Mucosa of descending colon (tissue), 3 donors: Measurements from ENCODE around the gene MAPRE3. TPM values are rescaled to one million over a fixed set of nuclear protein-coding genes. Genes with fewer than 3 reads are reported as not detected.

Source experiments
- ATAC-seq: fragments of 200-7000 bp; cut with Tn5 transposase; one replicate; pipeline ENCODE4 v1.9.1; 2020; ENCODE audit warnings: mild to moderate bottlenecking, moderate library complexity
- DNase-seq, 3 donors: peaks; one replicate each; pipeline ENCODE4 v3.0.0-alpha.2; 2020
- H3K36me3 ChIP-seq: fragments of 200-600 bp; one replicate; pipeline ENCODE4 v1.8.0; 2021; ENCODE audit warnings: low read depth, mild to moderate bottlenecking
- H3K4me1 ChIP-seq: fragments of 200-600 bp; one replicate; pipeline ENCODE4 v1.8.0; 2021; ENCODE audit warnings: low read depth, mild to moderate bottlenecking
- H3K4me3 ChIP-seq: fragments of 200-600 bp; one replicate; pipeline ENCODE4 v1.8.0; 2021; ENCODE audit warnings: mild to moderate bottlenecking
- H3K9me3 ChIP-seq: fragments of 200-600 bp; one replicate; pipeline ENCODE4 v1.8.0; 2021; ENCODE audit warnings: mild to moderate bottlenecking
- CTCF ChIP-seq: fragments of 200-600 bp; IDR thresholded peaks from one replicate; pipeline ENCODE4 v1.8.0; 2022; ENCODE audit warnings: antibody characterized with exemption, mild to moderate bottlenecking
- intact Hi-C, 2 donors: fragments of 100-400 bp; cut with DNase I in 1 of 2; cut with micrococcal nuclease in 1 of 2; formaldehyde crosslinking; loops; one replicate each; pipeline versions ENCODE4 v1.11.0 to v1.11.1; 2022; cut with DNase I, micrococcal nuclease
- total RNA-seq, 3 donors: library from RNA; stranded (reverse); fragmentation: NEBNext Ultra II Directional in 2 of 3; extraction: Animal tissue kit (Norgen Biotek cat#: 25700) in 2 of 3; gene quantifications; one replicate each; pipeline versions ENCODE4 v1.2.1 to v1.2.4, GENCODE V29; 2021 to 2023
- donor health status: DM: no; HTN: no; CAD: no; lungs with moderate emphysema.
- donor health status: DM: no; HTN: no; CAD: no.
- donor health status: DM: no; HTN: yes; CAD: no.

Gene MAPRE3
- total RNA-seq, 3 donors from 2014 or later, result 23.9 to 36.1 (median 35.6) TPM

- DNase-seq (no peak), ATAC-seq (peak; percentile 40)
- peaks cover 5% of the 10 kb centered on the region for H3K4me1 ChIP-seq
- no peaks in the 10 kb centered on the region for H3K36me3 ChIP-seq
- intact Hi-C loops, result no loop called here
- no peak overlapping the region for H3K4me3 ChIP-seq
- TF ChIP-seq CTCF, result no peak
- no peaks in the 10 kb centered on the region for H3K9me3 ChIP-seq
Measured at GRCh38 chr2:27029051-27029450, 58.6 kb downstream of the MAPRE3 start.

- ATAC-seq (peak; percentile 98), DNase-seq (peak; percentile 92 to 94 (median 94))
- peak within 1 kb of the TSS; percentile 93 for H3K4me3 ChIP-seq
- peaks cover 14% of the 10 kb centered on the region for H3K4me1 ChIP-seq
- peaks cover 1% of the 10 kb centered on the region for H3K36me3 ChIP-seq
- intact Hi-C loops, result loop anchor here in 1 of 2 donors (10.0 kb wide), 1 partner anchor 52 kb away; the partner anchor contains the start of gene KHK
- TF ChIP-seq CTCF, result no peak
- no peaks in the 10 kb centered on the region for H3K9me3 ChIP-seq
Measured at GRCh38 chr2:27032495-27033252, 62.2 kb downstream of the MAPRE3 start, which contains the start of gene TMEM214. Gene TMEM214 (plus strand): TSS chr2:27032965. CDS start chr2:27033016, 51 bp downstream.

- DNase-seq (no peak), ATAC-seq (peak; percentile 11)
- peaks cover 6% of the 10 kb centered on the region for H3K36me3 ChIP-seq
- no peak for TF ChIP-seq CTCF
- intact Hi-C loops, result loop anchor here in 1 of 2 donors (10.0 kb wide), 1 partner anchor 51 kb away; the partner anchor contains the start of gene KHK
- peaks cover 14% of the 10 kb centered on the region for H3K4me1 ChIP-seq
- peak overlapping the region; percentile 93 for H3K4me3 ChIP-seq
- no peaks in the 10 kb centered on the region for H3K9me3 ChIP-seq
Measured at GRCh38 chr2:27033253-27033852, 62.9 kb downstream of the MAPRE3 start.

- no peaks in the 10 kb centered on the region for H3K9me3 ChIP-seq
- DNase-seq (no peak), ATAC-seq (no peak)
- peaks cover 20% of the 10 kb centered on the region for H3K36me3 ChIP-seq
- H3K4me3 ChIP-seq, result no peak overlapping the region
- H3K4me1 ChIP-seq, result peaks cover 26% of the 10 kb centered on the region
- no peak for TF ChIP-seq CTCF
- intact Hi-C loops, result loop anchor here in 1 of 2 donors (10.0 kb wide), 1 partner anchor 47 kb away; the partner anchor contains the start of gene KHK
Measured at GRCh38 chr2:27038012-27038411, 67.6 kb downstream of the MAPRE3 start.

GRCh38 chr2:27038631-27039339 lies 68.3 kb downstream of the MAPRE3 start:
- ATAC-seq, result no peak
- DNase-seq, result no peak
- H3K9me3 ChIP-seq, result no peaks in the 10 kb centered on the region
- peaks cover 20% of the 10 kb centered on the region for H3K36me3 ChIP-seq
- no peak for TF ChIP-seq CTCF
- intact Hi-C loops, result loop anchor here in 1 of 2 donors (10.0 kb wide), 1 partner anchor 46 kb away; the partner anchor contains the start of gene KHK
- no peak overlapping the region for H3K4me3 ChIP-seq
- peaks cover 30% of the 10 kb centered on the region for H3K4me1 ChIP-seq
